ENCODE results near the gene FKBP11.
"Not testable (repeated sequence)": the region's sequence is repeated elsewhere in the genome, so short reads cannot be mapped to it uniquely, and the experiment has no call there.

The FKBP11 gene

DNA sequence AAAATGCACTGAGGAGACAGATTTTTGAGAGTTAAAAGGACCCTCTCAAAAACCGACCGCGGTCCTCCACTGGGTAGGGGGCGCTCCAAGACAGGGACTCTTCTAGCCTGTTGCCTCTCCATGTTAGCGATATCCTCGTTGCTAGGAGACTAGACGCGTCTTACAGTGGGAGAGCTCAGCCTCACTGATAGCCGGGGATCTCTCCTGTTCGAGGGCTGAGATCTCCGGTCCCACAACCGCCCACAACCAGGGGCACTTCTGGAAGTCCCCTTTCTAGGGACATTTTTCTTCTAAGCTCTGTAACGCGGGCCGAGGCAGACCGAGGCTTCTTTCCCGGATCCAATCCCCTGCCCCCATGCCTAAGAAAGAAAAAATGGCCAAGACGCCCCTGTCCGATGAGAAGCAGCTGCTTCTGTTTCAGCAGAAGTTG, 21.3 kb downstream of the FKBP11 start:
- DNase-seq = peak; percentile 87

DNA sequence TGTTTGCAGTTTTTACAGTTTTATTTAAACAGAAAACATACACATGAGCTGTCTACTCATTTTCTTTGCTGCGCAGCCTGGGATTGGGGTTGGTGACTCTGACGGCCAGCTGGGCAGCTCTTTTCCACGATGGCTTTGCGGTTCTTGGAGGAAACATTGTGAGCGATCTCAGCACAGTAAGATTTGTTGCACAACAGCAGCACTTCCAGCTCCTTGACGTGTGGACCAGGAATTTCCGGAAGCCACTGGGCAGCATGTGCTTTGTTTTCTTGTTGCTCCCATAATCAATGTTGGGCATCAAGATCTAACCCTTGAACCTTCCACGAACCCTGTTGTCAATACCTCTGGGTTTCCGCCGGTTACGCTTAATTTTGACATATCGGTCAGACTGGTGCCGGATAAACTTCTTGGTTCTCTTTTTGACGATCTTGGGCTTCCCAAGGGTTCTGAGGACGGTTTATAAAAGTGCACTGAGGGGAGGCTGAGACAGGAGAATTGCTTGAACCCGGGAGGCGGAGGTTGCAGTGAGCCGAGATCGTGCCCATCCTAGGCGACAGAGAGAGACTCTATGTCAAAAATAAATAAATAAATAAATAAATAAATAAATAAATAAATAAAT, 21.8 kb downstream of the FKBP11 start:
- DNase-seq = peak; percentile 26

DNA sequence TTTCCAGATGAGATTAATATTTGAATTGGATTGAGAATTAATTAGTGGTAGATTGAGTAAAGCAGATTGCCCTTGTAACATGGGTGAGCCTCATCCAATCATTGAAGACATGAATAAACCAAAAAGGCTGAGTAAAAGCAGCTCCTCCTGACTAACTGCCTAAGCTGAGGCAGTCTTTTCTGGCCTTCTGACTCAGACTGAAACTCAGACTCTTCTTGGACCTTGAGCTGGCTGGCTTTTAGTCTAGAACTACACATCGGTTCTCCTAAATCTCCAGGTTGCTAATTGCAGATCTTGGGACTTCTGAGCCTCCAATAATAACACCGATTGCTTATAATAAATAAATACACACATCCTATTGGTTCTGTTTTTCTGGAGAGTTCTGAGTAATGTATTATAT, 24.0 kb downstream of the FKBP11 start:
- no peak for DNase-seq

- DNase-seq = no peak
Measured at GRCh38 chr12:48899651-48900050, 25.6 kb downstream of the FKBP11 start.

- no peak for DNase-seq
Measured at GRCh38 chr12:48894271-48894670, 31.0 kb downstream of the FKBP11 start.

DNA sequence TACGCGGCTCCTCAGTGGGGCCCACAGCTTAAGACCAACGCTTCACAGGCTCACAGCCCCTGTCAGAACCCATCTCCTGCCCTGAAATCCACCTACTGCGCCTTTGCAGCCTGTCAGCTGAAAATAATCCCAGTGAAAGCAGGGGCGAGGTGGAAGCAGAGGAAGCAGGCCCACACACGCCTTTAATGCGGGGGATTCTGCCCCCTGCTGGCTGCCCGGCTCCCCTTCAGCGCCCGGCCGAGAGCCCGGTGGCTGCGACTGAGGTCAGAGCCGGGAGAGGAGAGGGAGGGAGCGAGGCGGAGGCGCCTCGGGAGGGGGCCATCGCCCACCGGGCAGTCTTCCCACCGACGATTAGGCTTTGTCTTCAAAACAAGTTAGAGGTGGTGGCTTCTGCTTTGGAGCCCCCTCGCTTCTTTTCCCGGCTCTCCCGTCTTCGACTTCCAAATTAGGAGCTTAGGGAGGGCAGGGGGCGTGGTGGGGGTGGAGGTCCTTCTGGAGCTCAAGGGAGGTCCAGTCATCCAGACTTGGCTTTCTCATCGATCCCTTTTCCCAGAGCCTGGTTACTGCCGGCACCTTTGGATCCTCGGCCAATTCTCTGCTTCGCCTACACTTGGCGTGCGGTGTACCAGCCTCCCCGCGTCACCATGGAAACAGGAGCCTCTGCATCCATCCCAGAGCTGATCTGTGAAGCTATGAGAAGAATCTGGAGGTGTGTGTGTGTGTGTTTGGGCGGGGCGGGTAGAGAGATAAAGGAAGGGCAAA, 34.5 kb downstream of the FKBP11 start:
- DNase-seq = peak; percentile 68

- DNase-seq = no peak
Measured at GRCh38 chr12:48889679-48890078, 35.6 kb downstream of the FKBP11 start.

DNA sequence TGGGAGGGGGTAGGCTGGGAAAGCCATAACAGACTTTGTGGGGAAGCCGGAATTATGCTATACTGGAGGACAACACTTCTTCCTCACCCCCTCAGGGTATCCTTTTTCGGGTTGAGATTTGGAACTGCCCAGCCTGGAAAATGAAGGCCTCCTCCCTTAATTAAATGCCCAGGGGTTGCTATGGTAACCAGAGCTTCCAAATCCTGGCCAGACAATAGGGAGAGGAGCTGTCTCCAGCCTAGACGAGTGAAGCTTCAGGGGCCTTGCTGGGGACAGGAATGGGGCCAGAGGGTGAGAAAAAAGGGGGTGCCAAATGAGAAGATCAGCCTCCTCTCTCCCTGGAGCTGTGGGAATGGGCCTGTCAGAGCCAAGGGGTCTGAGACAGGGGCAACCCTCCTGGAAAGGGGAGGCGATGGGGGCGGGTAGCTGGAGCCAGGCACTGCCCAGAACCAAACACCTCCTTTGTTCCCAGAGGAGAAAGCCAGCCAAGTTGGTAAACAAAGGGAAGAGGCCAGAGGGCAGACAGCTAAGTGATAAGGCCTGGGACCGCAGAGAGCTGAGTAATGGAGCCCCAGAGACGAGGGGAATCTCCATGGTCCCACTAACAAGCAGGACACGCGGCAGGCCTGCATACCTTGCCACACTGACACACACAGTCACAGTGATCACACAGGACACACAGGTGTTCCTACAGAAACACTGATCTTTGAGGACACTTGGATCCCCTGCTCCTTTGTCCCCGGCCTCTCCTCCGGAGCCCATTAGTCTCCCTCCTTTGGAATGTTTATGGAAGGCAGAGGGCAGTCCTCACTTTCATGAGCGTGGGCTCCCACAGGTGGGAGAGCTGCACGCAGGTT, 41.8 kb downstream of the FKBP11 start:
- DNase-seq = no peak

DNA sequence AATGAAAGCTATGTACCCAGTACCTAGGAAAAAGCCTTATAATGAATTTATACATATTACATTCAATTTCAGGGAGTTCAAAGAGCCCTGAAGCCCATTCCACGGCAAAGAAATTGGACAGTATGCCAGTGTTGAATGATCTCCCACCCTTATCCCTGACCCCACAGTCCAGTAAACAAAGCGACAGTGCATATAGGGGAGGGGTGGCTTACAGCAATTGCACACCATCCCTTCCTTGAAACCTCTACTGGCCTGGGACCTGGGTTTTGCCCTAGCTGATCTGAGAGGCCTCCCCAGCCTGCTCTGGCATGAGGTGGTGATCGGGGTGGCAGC, 42.4 kb downstream of the FKBP11 start:
- DNase-seq = no peak

DNA sequence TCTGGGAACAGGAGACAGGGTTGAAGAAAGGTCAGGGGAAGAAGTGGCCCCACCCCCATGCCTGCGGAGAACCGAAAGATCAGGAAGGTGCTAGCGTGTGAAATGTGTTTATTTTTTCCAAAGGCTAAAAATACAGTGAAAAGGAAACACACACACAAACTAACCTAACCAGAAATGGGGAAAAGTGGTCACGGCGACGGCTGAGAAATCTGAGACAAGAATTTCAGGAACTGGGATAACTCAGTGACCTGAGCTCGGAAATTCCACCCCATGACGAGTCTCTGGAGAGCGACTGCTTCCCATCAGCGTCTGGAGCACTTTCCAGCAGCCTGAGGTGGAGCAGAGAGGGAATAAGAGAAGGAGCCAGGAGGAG, 43.0 kb downstream of the FKBP11 start:
- DNase-seq = peak; percentile 58

DNA sequence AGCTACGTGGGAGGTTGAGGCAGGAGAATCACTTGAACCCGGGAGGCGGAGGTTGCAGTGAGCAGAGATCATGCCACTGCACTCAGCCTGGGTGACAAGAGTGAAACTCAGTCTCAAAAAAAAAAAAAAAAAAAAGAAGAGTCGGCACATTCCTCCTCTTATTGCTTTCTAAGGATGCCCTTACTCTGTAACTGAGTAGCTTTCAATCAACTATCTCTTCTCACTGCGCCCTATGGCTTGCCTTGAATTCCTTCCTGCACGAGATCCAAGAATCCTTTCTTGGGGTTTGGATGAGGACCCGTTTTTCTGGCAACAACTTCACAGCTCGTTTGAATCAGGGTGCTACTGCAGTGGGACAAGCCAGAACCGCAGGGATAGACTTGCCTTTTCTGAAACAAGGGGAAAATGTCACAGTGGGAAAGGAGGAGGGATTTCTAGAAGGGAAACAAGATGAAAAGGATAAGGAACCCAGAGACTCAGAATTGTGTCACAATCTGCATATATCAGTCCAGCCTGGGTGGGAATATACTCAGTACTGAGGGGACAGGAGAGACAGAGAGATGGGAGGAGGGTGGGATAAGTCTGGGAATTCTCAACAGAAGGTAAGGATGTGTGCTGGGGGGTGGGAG, 43.5 kb downstream of the FKBP11 start:
- DNase-seq = no peak

- no peak for DNase-seq
Measured at GRCh38 chr12:48880647-48881046, 44.6 kb downstream of the FKBP11 start.

GRCh38 chr12:48878548-48878947, 46.7 kb downstream of the FKBP11 start:
- DNase-seq = no peak

DNA sequence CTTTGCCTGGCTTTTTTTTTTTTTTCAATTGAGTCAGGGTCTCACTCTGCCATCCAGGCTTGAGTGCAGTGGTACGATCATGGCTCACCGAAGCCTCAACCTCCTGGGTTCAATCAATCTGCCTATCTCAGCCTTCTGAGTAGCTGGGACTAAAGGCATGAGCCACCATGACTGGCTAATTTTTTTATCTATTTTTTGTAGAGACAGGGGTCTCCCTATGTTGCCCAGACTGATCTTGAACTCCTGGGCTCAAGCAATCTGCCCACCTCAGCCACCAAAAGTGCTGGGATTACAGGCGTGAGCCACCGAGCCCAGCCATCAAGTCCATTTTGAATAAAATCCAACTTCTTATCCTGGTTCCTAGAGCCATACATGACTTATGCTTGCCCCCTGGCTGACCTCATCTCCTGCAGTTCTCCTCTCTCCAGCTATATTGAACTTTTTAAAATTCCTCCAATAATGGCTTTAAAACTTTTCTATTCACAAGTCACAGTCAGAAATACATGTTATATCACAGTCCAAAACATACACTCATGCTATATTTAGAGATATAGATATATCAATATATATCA, 49.3 kb downstream of the FKBP11 start:
- no peak for DNase-seq

DNA sequence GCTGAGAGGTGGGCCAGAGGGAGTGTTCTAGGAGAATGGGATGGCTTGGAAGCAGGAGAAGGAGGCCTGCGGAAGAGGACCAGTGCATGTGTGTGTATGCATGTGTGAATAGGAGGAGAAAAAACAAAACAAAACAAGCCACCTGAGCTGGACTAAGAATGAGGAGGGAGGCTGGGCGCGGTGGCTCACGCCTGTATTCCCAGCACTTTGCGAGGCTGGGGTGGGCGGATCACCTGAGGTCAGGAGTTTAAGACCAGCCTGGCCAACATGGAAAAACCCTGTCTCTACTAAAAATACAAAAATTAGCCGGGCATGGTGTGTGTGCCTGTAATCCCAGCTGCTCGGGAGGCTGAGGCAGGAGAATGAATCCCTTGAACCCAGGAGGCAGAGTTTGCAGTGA, 51.8 kb downstream of the FKBP11 start:
- not testable (repeated sequence) for DNase-seq

DNA sequence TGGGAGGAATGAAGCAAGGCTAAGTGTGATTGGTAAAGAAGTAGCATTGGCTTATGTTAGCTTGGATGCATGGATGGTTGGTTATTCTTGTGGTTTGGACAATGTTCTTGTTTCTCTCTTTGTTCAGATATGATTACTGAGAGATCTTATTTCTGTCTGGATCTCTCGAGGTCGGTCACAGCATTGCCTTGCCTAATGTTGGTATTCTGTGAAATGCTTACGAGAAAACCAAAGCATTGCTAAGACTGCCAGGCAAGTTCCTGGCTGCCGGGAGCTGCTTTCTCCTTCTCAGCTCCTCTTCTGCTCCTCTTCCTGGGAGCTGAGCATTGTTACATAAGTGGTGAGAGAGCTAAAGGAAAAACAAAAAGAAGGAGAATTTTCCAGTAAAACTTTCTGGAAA, 52.2 kb downstream of the FKBP11 start:
- no peak for DNase-seq

All from fibroblast of skin of right biceps (primary cell).